K562 treated with DMSO at 1 percent for 48 hours (cell line): ENCODE data around the gene KIF3C. TPM values are rescaled to one million over a fixed set of nuclear protein-coding genes. Genes with fewer than 3 reads are reported as not detected.

Experiments used
- total RNA-seq: library from RNA; unstranded; fragments of 300-600 nt; gene quantifications from 2 replicates; pipeline ENCODE4 v1.2.3, GENCODE V29; 2022; ENCODE audit warnings: low replicate concordance; ENCODE audit errors: extremely low read depth

Gene KIF3C
- total RNA-seq, result not detected in 2 replicates

DNA sequence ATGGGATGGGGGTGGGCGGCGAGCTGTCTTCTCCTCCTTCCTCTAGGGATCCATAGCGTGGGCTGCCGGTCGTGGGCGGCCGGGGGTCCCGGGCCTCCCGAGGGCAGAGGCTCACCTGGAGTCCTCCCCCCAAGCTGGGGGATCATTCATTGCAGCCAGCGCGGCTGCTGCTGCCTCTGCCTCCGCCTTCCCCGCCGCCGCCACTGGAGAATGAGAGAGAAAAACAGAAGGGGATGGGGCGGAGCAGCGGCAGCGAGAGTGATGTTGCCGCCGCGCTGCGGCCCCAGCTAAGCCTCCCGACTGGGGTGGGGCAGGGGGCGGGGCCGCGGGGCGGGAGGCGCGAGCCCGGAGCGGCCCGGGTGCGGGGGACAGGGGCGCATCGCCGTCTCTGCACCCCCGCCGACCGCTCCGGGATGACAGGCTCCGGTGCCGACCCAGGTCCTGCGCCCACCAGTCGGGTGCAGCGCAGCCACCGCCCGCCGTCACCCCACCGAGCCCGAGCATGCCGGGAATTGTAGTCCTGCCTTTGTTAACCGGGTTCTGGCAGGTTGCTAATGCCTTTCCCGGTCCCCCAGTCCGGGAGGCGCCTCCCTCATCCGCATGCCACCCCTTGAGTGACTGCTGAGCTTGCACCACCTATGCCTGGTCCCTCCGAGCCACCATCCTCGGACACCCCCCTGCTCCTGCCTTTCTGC, at the start of gene KIF3C:
TSS of gene KIF3C (minus strand) at position 225 of the 695 bp plus-strand sequence. CDS start 580 bp downstream, outside the sequence.

DNA sequence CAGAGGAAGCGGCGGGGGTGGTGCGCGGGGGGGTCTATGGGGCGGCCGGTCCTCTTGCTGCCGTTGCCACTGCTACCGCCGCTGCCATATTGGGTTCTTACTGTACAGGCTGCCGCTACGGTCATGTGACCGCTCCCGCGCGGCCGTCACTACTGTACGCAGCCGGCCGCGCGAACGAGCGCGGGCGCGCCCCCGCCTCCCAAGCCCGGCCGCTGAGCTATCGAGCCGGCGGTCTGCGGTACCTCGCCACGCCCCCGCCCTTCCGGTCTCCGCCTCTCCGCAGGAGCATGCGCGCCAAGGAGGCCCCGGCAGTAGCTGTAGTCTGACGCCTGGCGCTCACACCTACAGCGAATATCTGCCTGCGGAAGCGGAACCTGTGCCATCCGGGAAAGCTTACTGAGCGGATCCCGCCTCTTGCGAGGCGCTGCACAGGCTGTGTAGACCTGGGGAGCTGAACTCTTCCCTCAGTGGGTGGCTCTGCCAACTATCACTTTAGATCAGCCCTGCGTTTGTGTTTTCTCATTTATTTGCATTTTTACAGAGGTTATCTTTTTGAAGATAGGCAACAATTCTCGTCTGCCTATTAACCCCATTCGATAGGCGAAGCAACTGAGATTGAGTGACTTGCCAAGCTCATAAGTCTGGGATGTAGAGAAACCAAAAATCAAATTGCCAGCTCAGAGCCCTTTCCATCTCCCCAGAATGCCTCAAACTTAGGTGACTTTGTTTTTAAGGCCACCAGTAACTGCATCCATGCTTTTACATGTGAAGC, 103.8 kb downstream of the KIF3C start, which contains the start of gene ASXL2:
TSS of gene ASXL2 (minus strand) at position 127 of the 772 bp plus-strand sequence. CDS start 265 bp downstream, outside the sequence.

Other genes with a start within 250 kb of the KIF3C start
- not detected in 2 replicates for gene ASXL2, start 104.0 kb downstream of the KIF3C start, total RNA-seq
- gene RAB10, start 51.6 kb upstream of the KIF3C start, total RNA-seq, result 352 TPM in 1 of 2 replicates, not detected in the other
- gene GAREM2, start 190.6 kb upstream of the KIF3C start, total RNA-seq, result not detected in 2 replicates